ENCODE data around the gene ANKRD18B.

The ANKRD18B gene

GRCh38 chr9:33619666-33620404 lies 95.8 kb downstream of the ANKRD18B start:
- peak; percentile 57 for DNase-seq (ENCODE audit: low read depth)
- H3K4me3 ChIP-seq (ENCODE audit: control insufficient read depth, low read depth, low read length) = no peak overlapping the region
- no peak for TF ChIP-seq CTCF (IDR thresholded peaks at IDR 0.05; ENCODE audit: control insufficient read depth, insufficient read depth, low read depth, low read length, missing control alignments)

GRCh38 chr9:33620738-33621439 lies 96.8 kb downstream of the ANKRD18B start:
- H3K4me3 ChIP-seq (ENCODE audit: control insufficient read depth, low read depth, low read length) = no peak overlapping the region
- no peak for TF ChIP-seq CTCF (IDR thresholded peaks at IDR 0.05; ENCODE audit: control insufficient read depth, insufficient read depth, low read depth, low read length, missing control alignments)
- DNase-seq (ENCODE audit: low read depth) = peak; percentile 45

Data from AG09309 (cell line).